H1 (cell line): ENCODE results near the gene NEGR1. TPM values are rescaled to one million over a fixed set of nuclear protein-coding genes. Genes with fewer than 3 reads are reported as not detected.

ENCODE experiments used
- CTCF ChIA-PET: fragments of 300-600 bp; sonication (Branson Sonifier 250); formaldehyde crosslinking; loops from one replicate; lab custom pipeline; 2021; ENCODE audit not compliant: partially characterized antibody; lab: Charles Lee
- POLR2A ChIA-PET: fragments of 300-600 bp; sonication (Branson Sonifier 250); formaldehyde crosslinking; loops from one replicate; lab custom pipeline; 2021; ENCODE audit warnings: inconsistent platforms; ENCODE audit not compliant: partially characterized antibody; lab: Charles Lee
- DNase-seq, 2 experiments: peaks; one replicate each; pipeline versions ENCODE4 v3.0.0 to v3.0.0-alpha.2; 2010 to 2022; ENCODE audit warnings: low spot score in 2 of 2, low read depth in 1 of 2, mixed read lengths in 1 of 2
- FAIRE-seq: peaks from 2 replicates; lab custom pipeline; 2011; peaks lifted over from hg19 to GRCh38; lab: Jason Lieb, UNC
- H2AFZ ChIP-seq: 2 replicates; pipeline ENCODE4 v1.8.1; 2012; ENCODE audit warnings: low read length, inconsistent platforms
- H2AK5ac ChIP-seq: 2 replicates; pipeline ENCODE4 v1.6.1; 2013; ENCODE audit warnings: low read depth, low read length
- H2BK120ac ChIP-seq: replicated peaks from 2 replicates; pipeline ENCODE3; 2013; ENCODE audit warnings: low read depth, low read length, inconsistent platforms
- H2BK12ac ChIP-seq: 2 replicates; pipeline ENCODE4 v1.6.1; 2013; ENCODE audit warnings: low read depth, low read length
- H2BK15ac ChIP-seq: 2 replicates; pipeline ENCODE4 v1.6.1; 2013; ENCODE audit warnings: low read length
- H2BK20ac ChIP-seq: 2 replicates; pipeline ENCODE4 v1.6.1; 2013; ENCODE audit warnings: low read length
- H2BK5ac ChIP-seq: 2 replicates; pipeline ENCODE4 v1.6.1; 2013; ENCODE audit warnings: low read depth, low read length
- H3K14ac ChIP-seq: 2 replicates; pipeline ENCODE4 v1.6.1; 2013; ENCODE audit warnings: inconsistent platforms; ENCODE audit not compliant: insufficient read length
- H3K18ac ChIP-seq: 2 replicates; pipeline ENCODE4 v1.6.1; 2013; ENCODE audit warnings: low read length; ENCODE audit errors: extremely low read depth
- H3K23ac ChIP-seq: 2 replicates; pipeline ENCODE4 v1.6.1; 2013; ENCODE audit warnings: inconsistent platforms; ENCODE audit not compliant: insufficient read length
- H3K23me2 ChIP-seq: 2 replicates; pipeline ENCODE4 v1.6.1; 2013; ENCODE audit warnings: low read depth, low read length
- H3K27ac ChIP-seq: 2 replicates; pipeline ENCODE4 v1.6.1; 2011; ENCODE audit warnings: low read depth, low read length, inconsistent platforms
- H3K27me3 ChIP-seq, 4 experiments: replicated peaks in 1 of 4; 1 replicate in 1 of 4; 2 replicates in 3 of 4; pipeline versions ENCODE4 v1.6.1 to v1.8.1; 2011 to 2013; ENCODE audit warnings: low read length in 3 of 4, mild to moderate bottlenecking in 3 of 4, inconsistent platforms in 2 of 4, mixed read lengths in 2 of 4, moderate library complexity in 1 of 4; ENCODE audit not compliant: control insufficient read depth in 3 of 4, insufficient read depth in 3 of 4; ENCODE audit errors: extremely low read depth in 1 of 4
- H3K36me3 ChIP-seq, 4 experiments: 2 replicates each; pipeline versions ENCODE4 v1.6.1 to v1.8.1; 2011 to 2013; ENCODE audit warnings: mild to moderate bottlenecking in 4 of 4, low read length in 3 of 4, moderate library complexity in 2 of 4, control low read depth in 1 of 4, inconsistent platforms in 1 of 4; ENCODE audit not compliant: insufficient read depth in 4 of 4, control insufficient read depth in 2 of 4
- H3K4ac ChIP-seq: replicated peaks from 2 replicates; pipeline ENCODE3; 2013; ENCODE audit warnings: low read length, low read depth, mixed read lengths, inconsistent platforms; ENCODE audit not compliant: insufficient read length
- H3K4me1 ChIP-seq, 4 experiments: replicated peaks in 1 of 4; 1 replicate in 1 of 4; 2 replicates in 3 of 4; pipeline versions ENCODE4 v1.6.1 to v1.8.1; 2011 to 2013; ENCODE audit warnings: low read length in 3 of 4, inconsistent platforms in 2 of 4, mixed read lengths in 1 of 4; ENCODE audit not compliant: insufficient read depth in 4 of 4, control insufficient read depth in 3 of 4
- H3K4me2 ChIP-seq, 2 experiments: 2 replicates each; pipeline versions ENCODE4 v1.6.1 to v1.8.1; 2011 to 2013; ENCODE audit warnings: low read depth in 2 of 2, low read length in 2 of 2, control low read depth in 1 of 2, inconsistent platforms in 1 of 2, mild to moderate bottlenecking in 1 of 2; ENCODE audit not compliant: insufficient read depth in 1 of 2
- H3K4me3 ChIP-seq, 4 experiments: fragments of 200-600, 300-600 bp in 1 of 4; sonication (generic), shearing (Covaris generic), sonication (Bioruptor Twin) in 1 of 4; 2 replicates each; pipeline versions ENCODE4 v1.5.1 to v1.8.1; 2011 to 2016; ENCODE audit warnings: low read length in 4 of 4, low read depth in 3 of 4, control low read depth in 2 of 4, inconsistent platforms in 2 of 4, mild to moderate bottlenecking in 2 of 4, mixed read lengths in 1 of 4, moderate library complexity in 1 of 4; ENCODE audit not compliant: insufficient read depth in 2 of 4; ENCODE audit errors: extremely low read depth in 1 of 4
- H3K56ac ChIP-seq: replicated peaks from 2 replicates; pipeline ENCODE3; 2013; ENCODE audit warnings: low read depth, mild to moderate bottlenecking, mixed read lengths, low read length, inconsistent platforms; ENCODE audit not compliant: insufficient read length
- H3K79me1 ChIP-seq: 2 replicates; pipeline ENCODE4 v1.6.1; 2013; ENCODE audit warnings: low read depth, low read length, control low read depth
- H3K79me2 ChIP-seq, 2 experiments: 2 replicates each; pipeline versions ENCODE4 v1.6.1 to v1.8.1; 2012 to 2013; ENCODE audit warnings: low read length in 2 of 2, mild to moderate bottlenecking in 2 of 2, inconsistent platforms in 1 of 2; ENCODE audit not compliant: insufficient read depth in 2 of 2, control insufficient read depth in 1 of 2
- H3K9ac ChIP-seq, 4 experiments: replicated peaks in 1 of 4; 1 replicate in 1 of 4; 2 replicates in 3 of 4; pipeline versions ENCODE4 v1.6.1 to v1.8.1; 2011 to 2013; ENCODE audit warnings: low read depth in 3 of 4, low read length in 3 of 4, control low read depth in 2 of 4, mild to moderate bottlenecking in 2 of 4, moderate library complexity in 2 of 4, inconsistent platforms in 1 of 4; ENCODE audit errors: extremely low read depth in 1 of 4
- H3K9me3 ChIP-seq, 2 experiments: 2 replicates each; pipeline versions ENCODE4 v1.6.1 to v1.8.1; 2012 to 2013; ENCODE audit warnings: mild to moderate bottlenecking in 2 of 2, moderate library complexity in 2 of 2, control low read depth in 1 of 2, inconsistent platforms in 1 of 2, low read depth in 1 of 2, low read length in 1 of 2, mixed read lengths in 1 of 2; ENCODE audit not compliant: insufficient read depth in 2 of 2
- H4K20me1 ChIP-seq, 2 experiments: replicated peaks in 1 of 2; 2 replicates each; pipeline versions ENCODE3 to v1.8.1; 2011 to 2013; ENCODE audit warnings: inconsistent platforms in 2 of 2, low read length in 2 of 2, mild to moderate bottlenecking in 1 of 2; ENCODE audit not compliant: insufficient read depth in 2 of 2, control insufficient read depth in 1 of 2
- H4K5ac ChIP-seq: 2 replicates; pipeline ENCODE4 v1.6.1; 2013; ENCODE audit warnings: low read length, low read depth, mixed read lengths, inconsistent platforms; ENCODE audit not compliant: insufficient read length
- H4K8ac ChIP-seq: 2 replicates; pipeline ENCODE4 v1.8.0; 2013; ENCODE audit warnings: mild to moderate bottlenecking, moderate library complexity, low read length, inconsistent platforms; ENCODE audit not compliant: insufficient read depth; ENCODE audit errors: extremely low read depth
- H4K91ac ChIP-seq: replicated peaks from 2 replicates; pipeline ENCODE3; 2013; ENCODE audit warnings: low read length, mixed read lengths, inconsistent platforms; ENCODE audit not compliant: insufficient read length
- CHD2 ChIP-seq: IDR thresholded peaks from 2 replicates; pipeline ENCODE4 v1.6.1; 2012; ENCODE audit warnings: low read length, improper control_type of control experiment
- JUN ChIP-seq: IDR thresholded peaks from 2 replicates; pipeline ENCODE4 v1.6.1; 2011; ENCODE audit warnings: low read depth, mild to moderate bottlenecking, improper control_type of control experiment, low read length
- KDM4A ChIP-seq: IDR thresholded peaks from one replicate; pipeline ENCODE4 v1.7.1; 2012; ENCODE audit warnings: low read depth, mild to moderate bottlenecking, moderate library complexity, low read length, inconsistent platforms; ENCODE audit not compliant: severe bottlenecking
- PHF8 ChIP-seq: fragments of 200-600 bp; sonication (generic); conservative IDR thresholded peaks from 2 replicates; pipeline ENCODE4 v1.7.1; 2012; ENCODE audit warnings: low read depth, mild to moderate bottlenecking, inconsistent platforms, low read length, moderate library complexity
- POLR2A ChIP-seq, 2 experiments: IDR thresholded peaks; 1 replicate in 1 of 2; 2 replicates in 1 of 2; pipeline ENCODE4 v1.6.1; 2011; ENCODE audit warnings: low read depth in 2 of 2, low read length in 2 of 2, mild to moderate bottlenecking in 2 of 2; ENCODE audit errors: control extremely low read depth in 1 of 2
- TBP ChIP-seq: IDR thresholded peaks from 2 replicates; pipeline ENCODE4 v1.6.1; 2011; ENCODE audit warnings: low read depth, low read length, improper control_type of control experiment
- YY1 ChIP-seq: IDR thresholded peaks from 2 replicates; pipeline ENCODE4 v1.6.1; 2011; ENCODE audit warnings: low read depth, mild to moderate bottlenecking, low read length
- ZNF274 ChIP-seq: IDR thresholded peaks from 2 replicates; pipeline ENCODE4 v1.7.0; 2012; ENCODE audit warnings: low read length, borderline replicate concordance; ENCODE audit errors: extremely low read depth
- WGBS, 2 experiments: shearing (Covaris generic) in 1 of 2; methylation state at CpG; one replicate each; pipeline versions ENCODE4 v1.1.6 to v1.1.7; 2013 to 2015; ENCODE audit warnings: low lambda C conversion rate in 2 of 2, mixed read lengths in 2 of 2, inconsistent platforms in 1 of 2, low coverage in 1 of 2, missing lambda C conversion rate in 1 of 2; ENCODE audit not compliant: insufficient replicate concordance in 2 of 2, insufficient coverage in 1 of 2, insufficient read length in 1 of 2; ENCODE audit errors: extremely low coverage in 1 of 2, missing lambda C conversion rate in 1 of 2; 5-methylcytosine and 5-hydroxymethylcytosine counted together
- polyA plus RNA-seq, 7 experiments: library from polyadenylated mRNA; depleted of rRNA in 3 of 7; stranded (reverse) in 5 of 7; unstranded in 2 of 7; fragments of >200 nt in 5 of 7; fragments of 200-250 nt in 2 of 7; gene quantifications; 1 replicate in 5 of 7; 2 replicates in 1 of 7; 4 replicates in 1 of 7; pipeline versions ENCODE4 v1.2.1 to v1.2.3, GENCODE V29; 2011 to 2013; ENCODE audit warnings: missing spikeins in 2 of 7, mixed read lengths in 2 of 7
- total RNA-seq: library from RNA; stranded (reverse); fragmentation: NEBNext Ultra II Directional; extraction: Animal tissue kit (Norgen Biotek cat#: 25700); gene quantifications from 2 replicates; pipeline ENCODE4 v1.2.1, GENCODE V29; 2021

The NEGR1 gene
- total and polyA plus RNA-seq, 2 of the 8 experiments (the other 6 are each of a cell fraction or from before 2014, with no cell fraction given) = 0.71 to 1.3 TPM

DNA sequence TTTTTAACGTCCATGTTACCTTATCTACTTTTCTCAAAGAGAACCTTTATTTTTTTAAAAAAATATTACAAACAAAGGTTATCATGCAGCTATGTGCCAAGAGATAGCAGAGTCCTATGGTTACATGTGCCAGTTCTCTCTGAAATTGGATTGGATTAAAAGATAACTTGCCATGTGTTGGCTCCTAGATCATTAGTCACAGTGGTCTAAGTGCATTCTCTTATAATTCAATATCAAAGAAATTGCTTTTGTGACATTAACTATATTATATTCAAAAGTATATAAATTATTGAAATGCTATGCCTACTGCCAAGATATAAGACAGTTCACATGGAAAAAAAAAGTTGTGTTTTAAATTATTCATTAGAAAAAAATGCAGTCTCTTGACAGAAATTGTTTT is 494.2 kb downstream of the NEGR1 start:
- no peak overlapping the region for H4K8ac ChIP-seq
- no peak overlapping the region for H3K23ac ChIP-seq
- H3K4me2 ChIP-seq = no peak overlapping the region
- no peaks in the 10 kb centered on the region for H4K20me1 ChIP-seq
- H2BK15ac ChIP-seq = no peak overlapping the region
- H4K5ac ChIP-seq = no peak overlapping the region
- H2BK5ac ChIP-seq = no peak overlapping the region
- no peaks in the 10 kb centered on the region for H3K79me1 ChIP-seq
- H3K56ac ChIP-seq = no peak overlapping the region
- no peak overlapping the region for H2BK20ac ChIP-seq
- 89 to 100% methylated on average over 1 of the region's 1 CpG for WGBS, 2 experiments
- ChIA-PET POLR2A (no interaction called here), CTCF (interaction anchor here (0.6 kb wide), 1 partner anchor 251 kb away, joined by 3 read pairs; no protein-coding TSS in a partner anchor)
- no peaks in the 10 kb centered on the region for H3K4me1 ChIP-seq
- H3K4ac ChIP-seq = no peak overlapping the region
- DNase-seq (no peak), FAIRE-seq (no peak)
- H3K79me2 ChIP-seq = no peaks in the 10 kb centered on the region
- no peak overlapping the region for H3K14ac ChIP-seq
- H4K91ac ChIP-seq = no peak overlapping the region
- no peak overlapping the region for H3K18ac ChIP-seq
- H3K9ac ChIP-seq = no peak overlapping the region
- H3K4me3 ChIP-seq = no peak overlapping the region
- no peak overlapping the region for H2AK5ac ChIP-seq
- no peaks in the 10 kb centered on the region for H3K9me3 ChIP-seq
- H3K27me3 ChIP-seq = no peaks in the 10 kb centered on the region
- no peak overlapping the region for H2BK12ac ChIP-seq
- H3K23me2 ChIP-seq = no peaks in the 10 kb centered on the region
- no peak overlapping the region for H2AFZ ChIP-seq
- H3K36me3 ChIP-seq = no peaks in the 10 kb centered on the region
- no peak overlapping the region for H3K27ac ChIP-seq
- H2BK120ac ChIP-seq = no peak overlapping the region
- TF ChIP-seq PHF8 (no peak), POLR2A (IDR thresholded peaks at IDR 0.05; ENCODE audit: control extremely low read depth in 1 of 2, low read depth in 2 of 2, low read length in 2 of 2) (no peak), KDM4A (no peak), JUN (no peak), TBP (no peak), YY1 (no peak), CHD2 (no peak), ZNF274 (no peak)
